Bronchial epithelial cell (primary cell): Measurements from ENCODE around the gene NKTR. TPM values are rescaled to one million over a fixed set of nuclear protein-coding genes. Genes with fewer than 3 reads are reported as not detected.

Experiments
- DNase-seq: peaks from one replicate; pipeline ENCODE4 v3.0.0-alpha.2; 2010; ENCODE audit warnings: low read depth
- FAIRE-seq: peaks from 2 replicates; lab custom pipeline; 2011; peaks lifted over from hg19 to GRCh38; lab: Jason Lieb, UNC
- H3K27me3 ChIP-seq: 2 replicates; pipeline ENCODE4 v1.5.1; 2011; ENCODE audit warnings: low read length; ENCODE audit not compliant: control insufficient read depth, insufficient read depth
- H3K36me3 ChIP-seq: 2 replicates; pipeline ENCODE4 v1.5.1; 2011; ENCODE audit warnings: low read length; ENCODE audit not compliant: control insufficient read depth, insufficient read depth
- H3K4me3 ChIP-seq: 2 replicates; pipeline ENCODE4 v1.5.1; 2011; ENCODE audit warnings: mild to moderate bottlenecking, low read depth, low read length, control low read depth
- total RNA-seq: library from RNA; depleted of rRNA; stranded (reverse); fragments of >200 nt; gene quantifications from 2 replicates; pipeline ENCODE4 v1.2.1, GENCODE V29; 2014
- TF ChIP-seq, protein P1 (sequence below): IDR thresholded peaks from 2 replicates; pipeline ENCODE4 v1.5.1; 2011; ENCODE audit warnings: mild to moderate bottlenecking, moderate library complexity, low read length, control low read depth, inconsistent platforms; ENCODE audit not compliant: insufficient read depth, severe bottlenecking

Gene NKTR
- total RNA-seq, 1 donor from 2014 or later: 33.4 TPM

DNA sequence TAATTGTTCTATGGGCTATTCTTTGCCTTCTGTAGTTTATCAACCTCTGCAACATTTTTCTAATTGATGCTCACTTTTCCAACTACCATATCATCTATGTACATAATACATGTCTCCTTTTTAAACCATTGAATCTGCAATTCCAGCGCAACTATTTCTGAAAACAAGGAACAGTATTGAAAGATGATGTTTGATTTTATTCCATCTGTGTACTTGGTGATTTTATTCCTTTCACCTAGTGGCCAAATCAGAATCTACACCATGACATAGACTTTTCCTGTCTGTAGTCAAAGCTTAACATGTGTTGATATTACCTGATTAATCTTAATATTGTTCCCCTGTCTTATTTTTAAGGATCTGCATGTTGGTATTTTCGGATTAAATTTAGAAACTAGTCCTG, 13.0 kb downstream of the NKTR start:
- no peak for FAIRE-seq
- DNase-seq: peak; percentile 35
- H3K27me3 ChIP-seq: no peaks in the 10 kb centered on the region
- TF ChIP-seq, protein P1, sequence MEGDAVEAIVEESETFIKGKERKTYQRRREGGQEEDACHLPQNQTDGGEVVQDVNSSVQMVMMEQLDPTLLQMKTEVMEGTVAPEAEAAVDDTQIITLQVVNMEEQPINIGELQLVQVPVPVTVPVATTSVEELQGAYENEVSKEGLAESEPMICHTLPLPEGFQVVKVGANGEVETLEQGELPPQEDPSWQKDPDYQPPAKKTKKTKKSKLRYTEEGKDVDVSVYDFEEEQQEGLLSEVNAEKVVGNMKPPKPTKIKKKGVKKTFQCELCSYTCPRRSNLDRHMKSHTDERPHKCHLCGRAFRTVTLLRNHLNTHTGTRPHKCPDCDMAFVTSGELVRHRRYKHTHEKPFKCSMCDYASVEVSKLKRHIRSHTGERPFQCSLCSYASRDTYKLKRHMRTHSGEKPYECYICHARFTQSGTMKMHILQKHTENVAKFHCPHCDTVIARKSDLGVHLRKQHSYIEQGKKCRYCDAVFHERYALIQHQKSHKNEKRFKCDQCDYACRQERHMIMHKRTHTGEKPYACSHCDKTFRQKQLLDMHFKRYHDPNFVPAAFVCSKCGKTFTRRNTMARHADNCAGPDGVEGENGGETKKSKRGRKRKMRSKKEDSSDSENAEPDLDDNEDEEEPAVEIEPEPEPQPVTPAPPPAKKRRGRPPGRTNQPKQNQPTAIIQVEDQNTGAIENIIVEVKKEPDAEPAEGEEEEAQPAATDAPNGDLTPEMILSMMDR: peak; percentile 30
- no peak overlapping the region for H3K4me3 ChIP-seq
- H3K36me3 ChIP-seq: no peaks in the 10 kb centered on the region

DNA sequence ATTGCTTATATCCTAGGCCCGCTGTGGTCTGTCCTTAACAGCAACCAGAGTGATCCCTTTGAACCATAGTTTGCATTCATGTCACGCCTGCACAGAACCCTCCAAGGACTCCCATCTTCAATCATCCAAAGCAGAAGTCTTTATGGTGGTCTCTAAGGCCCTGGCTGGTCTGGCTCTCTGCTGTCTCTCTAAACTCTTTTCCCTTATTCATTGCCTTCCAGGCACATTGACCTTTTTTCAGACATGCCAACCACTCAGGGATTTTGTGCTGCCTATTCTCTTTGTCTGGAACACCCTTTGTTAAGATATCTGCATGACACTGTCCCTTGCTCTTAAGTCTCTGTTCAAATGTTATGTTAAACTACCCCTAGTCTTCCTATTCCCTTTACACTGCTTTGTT, 31.1 kb downstream of the NKTR start:
- no peak for FAIRE-seq
- TF ChIP-seq, protein P1: no peak
- peak; percentile 37 for DNase-seq
- Histone ChIP-seq H3K4me3 (no peak overlapping the region), H3K36me3 (peaks cover 7% of the 10 kb centered on the region), H3K27me3 (no peaks in the 10 kb centered on the region)

DNA sequence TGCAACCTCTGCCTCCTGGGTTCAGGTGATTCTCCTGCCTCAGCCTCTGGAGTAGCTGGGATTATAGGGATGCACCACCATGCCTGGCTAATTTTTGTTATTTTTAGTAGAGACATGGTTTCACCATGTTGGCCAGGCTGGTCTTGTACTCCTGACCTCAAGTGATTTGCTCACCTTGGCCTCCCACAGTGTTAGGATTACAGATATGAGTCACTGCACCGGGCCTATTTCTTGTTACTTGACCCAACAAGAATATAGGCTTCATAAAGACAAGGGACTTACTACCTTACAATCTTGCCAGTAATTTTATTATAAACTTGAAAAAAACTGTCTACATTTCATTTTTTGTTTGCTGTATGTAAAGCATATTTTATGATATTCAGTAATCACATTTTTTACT, 31.7 kb downstream of the NKTR start:
- H3K27me3 ChIP-seq: no peaks in the 10 kb centered on the region
- DNase-seq (peak; percentile 78), FAIRE-seq (no peak)
- H3K4me3 ChIP-seq: no peak overlapping the region
- TF ChIP-seq, protein P1: no peak
- H3K36me3 ChIP-seq: peaks cover 8% of the 10 kb centered on the region

DNA sequence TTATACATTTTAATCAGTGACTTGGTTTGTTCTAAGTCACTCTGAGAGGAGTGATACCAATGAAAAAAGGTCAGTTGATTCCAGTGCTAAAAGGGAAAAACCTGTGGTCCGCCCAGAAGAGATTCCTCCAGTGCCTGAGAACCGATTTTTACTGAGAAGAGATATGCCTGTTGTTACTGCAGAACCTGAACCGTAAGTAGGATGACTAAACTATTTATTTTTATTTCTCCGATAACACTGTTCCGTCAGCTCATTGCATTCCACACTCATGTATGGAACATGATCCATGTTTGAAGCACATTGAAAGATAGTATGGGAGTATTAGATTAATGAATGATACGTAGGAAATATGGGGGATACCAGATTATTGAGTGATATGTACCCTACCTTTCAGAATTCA, 33.1 kb downstream of the NKTR start:
- peaks cover 11% of the 10 kb centered on the region for H3K36me3 ChIP-seq
- no peak for FAIRE-seq

DNA sequence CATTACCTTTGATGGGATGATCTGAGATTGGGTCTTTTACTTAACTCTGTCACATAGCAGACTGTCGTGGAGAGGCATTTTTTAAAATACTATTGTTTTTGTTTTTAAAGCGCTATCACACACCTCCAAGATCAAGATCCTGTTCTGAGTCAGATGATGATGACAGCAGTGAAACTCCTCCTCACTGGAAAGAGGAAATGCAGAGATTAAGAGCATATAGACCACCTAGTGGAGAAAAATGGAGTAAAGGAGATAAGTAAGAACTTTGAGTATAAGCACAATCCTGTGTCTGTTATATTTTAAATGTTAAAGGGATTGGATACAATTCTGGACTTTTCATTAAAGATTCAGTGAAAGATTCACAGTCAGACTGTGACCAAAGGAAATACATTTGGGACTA, 34.6 kb downstream of the NKTR start:
- DNase-seq: peak; percentile 77
- no peak overlapping the region for H3K4me3 ChIP-seq
- H3K36me3 ChIP-seq: peaks cover 15% of the 10 kb centered on the region
- FAIRE-seq: no peak
- TF ChIP-seq, protein P1: no peak
- H3K27me3 ChIP-seq: no peaks in the 10 kb centered on the region

More for the DNA sequence above, 33.1 kb downstream of the NKTR start:
- DNase-seq: no peak
- H3K27me3 ChIP-seq: no peaks in the 10 kb centered on the region
- H3K4me3 ChIP-seq: no peak overlapping the region
- TF ChIP-seq, protein P1: no peak

DNA sequence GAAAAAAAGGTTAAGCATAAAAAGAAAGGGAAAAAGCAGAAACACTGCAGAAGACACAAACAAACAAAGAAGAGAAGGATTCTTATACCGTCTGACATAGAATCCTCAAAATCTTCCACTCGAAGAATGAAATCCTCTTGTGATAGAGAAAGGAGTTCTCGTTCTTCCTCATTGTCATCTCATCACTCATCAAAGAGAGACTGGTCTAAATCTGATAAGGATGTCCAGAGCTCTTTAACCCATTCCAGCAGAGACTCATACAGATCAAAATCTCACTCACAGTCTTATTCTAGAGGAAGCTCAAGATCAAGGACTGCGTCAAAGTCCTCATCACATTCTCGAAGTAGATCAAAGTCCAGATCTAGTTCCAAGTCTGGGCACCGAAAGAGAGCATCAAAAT, 36.5 kb downstream of the NKTR start:
- Histone ChIP-seq H3K27me3 (no peaks in the 10 kb centered on the region), H3K4me3 (no peak overlapping the region), H3K36me3 (peaks cover 17% of the 10 kb centered on the region)
- TF ChIP-seq, protein P1: no peak
- DNase-seq: no peak
- no peak for FAIRE-seq
